GM21786 (cell line): ENCODE data around the gene STRBP.
A peak's percentile ranks its signal among the peaks of the same experiment; 100 is the strongest.
"Not testable (repeated sequence)": the region's sequence is repeated elsewhere in the genome, so short reads cannot be mapped to it uniquely, and the experiment has no call there.

Experiments
- ATAC-seq: cut with Tn5 transposase; IDR thresholded peaks from one replicate; pipeline ENCODE4 v1.9.1; 2021; ENCODE audit not compliant: unreplicated experiment

Gene STRBP

GRCh38 chr9:123251324-123251723 is 17.1 kb downstream of the STRBP start:
- no peak for ATAC-seq

GRCh38 chr9:123250504-123250903 is 17.9 kb downstream of the STRBP start:
- no peak for ATAC-seq

GRCh38 chr9:123249162-123249561 is 19.2 kb downstream of the STRBP start:
- ATAC-seq: not testable (repeated sequence)

- ATAC-seq: no peak
Observed at GRCh38 chr9:123248630-123249029, 19.8 kb downstream of the STRBP start.

- ATAC-seq: no peak
Observed at GRCh38 chr9:123246534-123246933, 21.9 kb downstream of the STRBP start.

GRCh38 chr9:123239726-123240125 is 28.7 kb downstream of the STRBP start:
- ATAC-seq: no peak

GRCh38 chr9:123238365-123238764 is 30.0 kb downstream of the STRBP start:
- no peak for ATAC-seq

- no peak for ATAC-seq
Observed at GRCh38 chr9:123237220-123237619, 31.2 kb downstream of the STRBP start.

GRCh38 chr9:123235448-123235847 is 32.9 kb downstream of the STRBP start:
- no peak for ATAC-seq

GRCh38 chr9:123234853-123235252 is 33.5 kb downstream of the STRBP start:
- ATAC-seq: peak; percentile 70

- no peak for ATAC-seq
Observed at GRCh38 chr9:123232332-123232731, 36.1 kb downstream of the STRBP start.

GRCh38 chr9:123231421-123231820 is 37.0 kb downstream of the STRBP start:
- no peak for ATAC-seq

- no peak for ATAC-seq
Observed at GRCh38 chr9:123228967-123229366, 39.4 kb downstream of the STRBP start.

- no peak for ATAC-seq
Observed at GRCh38 chr9:123225995-123226394, 42.4 kb downstream of the STRBP start.

- peak; percentile 85 for ATAC-seq
Observed at GRCh38 chr9:123225374-123225813, 43.0 kb downstream of the STRBP start.

- no peak for ATAC-seq
Observed at GRCh38 chr9:123220127-123220526, 48.3 kb downstream of the STRBP start.

GRCh38 chr9:123218831-123219230 is 49.6 kb downstream of the STRBP start:
- no peak for ATAC-seq

- no peak for ATAC-seq
Observed at GRCh38 chr9:123217128-123217654, 51.2 kb downstream of the STRBP start.

- no peak for ATAC-seq
Observed at GRCh38 chr9:123216251-123216797, 52.1 kb downstream of the STRBP start.

- ATAC-seq: no peak
Observed at GRCh38 chr9:123211081-123211480, 57.3 kb downstream of the STRBP start.

- ATAC-seq: no peak
Observed at GRCh38 chr9:123208626-123209174, 59.7 kb downstream of the STRBP start.

- no peak for ATAC-seq
Observed at GRCh38 chr9:123206065-123206464, 62.3 kb downstream of the STRBP start.

GRCh38 chr9:123201083-123201482 is 67.3 kb downstream of the STRBP start:
- no peak for ATAC-seq
